Measurements from ENCODE around the gene ALDH16A1.
A peak's percentile ranks its signal among the peaks of the same experiment; 100 is the strongest.

Gene ALDH16A1

GRCh38 chr19:49423071-49423984 is 29.7 kb upstream of the ALDH16A1 start, which contains the start of gene PTH2:
Gene PTH2, minus strand, starts transcription at chr19:49423441. Its CDS starts 102 bp downstream, at chr19:49423339.
- DNase-seq (ENCODE audit: low read depth in 3 of 3), result no peak

GRCh38 chr19:49423985-49424303 is 29.1 kb upstream of the ALDH16A1 start:
- DNase-seq (ENCODE audit: low read depth in 3 of 3), result no peak

- DNase-seq (ENCODE audit: low read depth in 3 of 3), result no peak
Observed at GRCh38 chr19:49425178-49425577, 27.8 kb upstream of the ALDH16A1 start, which contains the start of gene GFY. Gene GFY, plus strand, starts transcription at chr19:49425388. Its CDS starts 1,043 bp downstream, at chr19:49426431.

GRCh38 chr19:49425922-49426592 is 27.0 kb upstream of the ALDH16A1 start:
- DNase-seq (ENCODE audit: low read depth in 3 of 3), result peak in 1 of 3 experiments; percentile 46

- DNase-seq (ENCODE audit: low read depth in 3 of 3), result no peak
Observed at GRCh38 chr19:49427339-49427738, 25.7 kb upstream of the ALDH16A1 start.

GRCh38 chr19:49427855-49428546 is 25.0 kb upstream of the ALDH16A1 start:
- DNase-seq (ENCODE audit: low read depth in 3 of 3), result no peak

- no peak for DNase-seq (ENCODE audit: low read depth in 3 of 3)
Observed at GRCh38 chr19:49428547-49429451, 24.2 kb upstream of the ALDH16A1 start.

- DNase-seq (ENCODE audit: low read depth in 3 of 3), result no peak
Observed at GRCh38 chr19:49430172-49430677, 22.8 kb upstream of the ALDH16A1 start.

GRCh38 chr19:49430678-49431329 is 22.2 kb upstream of the ALDH16A1 start:
- peak in 1 of 3 experiments; percentile 36 for DNase-seq (ENCODE audit: low read depth in 3 of 3)

GRCh38 chr19:49431330-49431749 is 21.7 kb upstream of the ALDH16A1 start:
- peak in 1 of 3 experiments; percentile 34 for DNase-seq (ENCODE audit: low read depth in 3 of 3)

GRCh38 chr19:49432141-49433073 is 20.6 kb upstream of the ALDH16A1 start:
- peak in 1 of 3 experiments; percentile 23 for DNase-seq (ENCODE audit: low read depth in 3 of 3)

- no peak for DNase-seq (ENCODE audit: low read depth in 3 of 3)
Observed at GRCh38 chr19:49433240-49433901, 19.7 kb upstream of the ALDH16A1 start.

- DNase-seq (ENCODE audit: low read depth in 3 of 3), result no peak
Observed at GRCh38 chr19:49434907-49435583, 18.0 kb upstream of the ALDH16A1 start.

GRCh38 chr19:49435670-49436069 is 17.4 kb upstream of the ALDH16A1 start:
- no peak for DNase-seq (ENCODE audit: low read depth in 3 of 3)

GRCh38 chr19:49436381-49437017 is 16.5 kb upstream of the ALDH16A1 start:
- peak in 2 of 3 experiments; percentile 38 to 67 for DNase-seq (ENCODE audit: low read depth in 3 of 3)

GRCh38 chr19:49437231-49437630 is 15.8 kb upstream of the ALDH16A1 start:
- DNase-seq (ENCODE audit: low read depth in 3 of 3), result no peak

- DNase-seq (ENCODE audit: low read depth in 3 of 3), result no peak
Observed at GRCh38 chr19:49438261-49438660, 14.8 kb upstream of the ALDH16A1 start.

- DNase-seq (ENCODE audit: low read depth in 3 of 3), result no peak
Observed at GRCh38 chr19:49439836-49440235, 13.2 kb upstream of the ALDH16A1 start.

Data from stimulated activated CD4-positive, alpha-beta T cell treated with anti-CD3 and anti-CD28 coated beads, TNF-alpha, amount 100 ng/mL, for 24 hours (primary cell).